Hematopoietic multipotent progenitor cell treated with erythropoietin and hydrocortisone succinate and interleukin-3 and kit ligand, for 8 days (in vitro differentiated cells): ENCODE data around the gene NRROS.

Source experiments
- DNase-seq: peaks from one replicate; pipeline ENCODE4 v3.0.0-alpha.2; 2015

NRROS gene

GRCh38 chr3:196625331-196625730, 14.2 kb upstream of the NRROS start:
- DNase-seq = no peak

GRCh38 chr3:196627918-196628231, 11.6 kb upstream of the NRROS start:
- no peak for DNase-seq

- DNase-seq = no peak
Observed at GRCh38 chr3:196629228-196629627, 10.3 kb upstream of the NRROS start.

GRCh38 chr3:196631682-196632045, 7.8 kb upstream of the NRROS start:
- DNase-seq = peak; percentile 89

- peak; percentile 99 for DNase-seq
Observed at GRCh38 chr3:196632046-196632751, 7.3 kb upstream of the NRROS start.

GRCh38 chr3:196633555-196634151, 5.8 kb upstream of the NRROS start:
- peak; percentile 81 for DNase-seq

GRCh38 chr3:196634224-196634623, 5.3 kb upstream of the NRROS start:
- DNase-seq = peak; percentile 48

GRCh38 chr3:196634829-196635228, 4.7 kb upstream of the NRROS start:
- peak; percentile 44 for DNase-seq

GRCh38 chr3:196636369-196637349, 2.8 kb upstream of the NRROS start:
- DNase-seq = peak; percentile 37

- peak; percentile 25 for DNase-seq
Observed at GRCh38 chr3:196637941-196638340, 1.6 kb upstream of the NRROS start.

GRCh38 chr3:196638861-196639482, 522 bp upstream of the NRROS start:
- DNase-seq = peak; percentile 62

GRCh38 chr3:196640297-196641018, 964 bp downstream of the NRROS start:
- DNase-seq = peak; percentile 79

GRCh38 chr3:196641333-196642054, 2.0 kb downstream of the NRROS start:
- peak; percentile 72 for DNase-seq

- peak; percentile 83 for DNase-seq
Observed at GRCh38 chr3:196642434-196642833, 2.9 kb downstream of the NRROS start.

- DNase-seq = peak; percentile 73
Observed at GRCh38 chr3:196643201-196643749, 3.8 kb downstream of the NRROS start.

- DNase-seq = no peak
Observed at GRCh38 chr3:196643761-196644160, 4.3 kb downstream of the NRROS start.

GRCh38 chr3:196645096-196645495, 5.6 kb downstream of the NRROS start:
- DNase-seq = no peak

- no peak for DNase-seq
Observed at GRCh38 chr3:196645897-196646665, 6.6 kb downstream of the NRROS start.

GRCh38 chr3:196646666-196647216, 7.2 kb downstream of the NRROS start:
- DNase-seq = no peak

GRCh38 chr3:196650740-196651311, 11.3 kb downstream of the NRROS start:
- DNase-seq = peak; percentile 84
